ENCODE measurements around the gene RBMS3. TPM values are rescaled to one million over a fixed set of nuclear protein-coding genes. Genes with fewer than 3 reads are reported as not detected.

RBMS3 gene
- total and polyA plus RNA-seq, 2 of the 8 experiments (the other 6 are each of a cell fraction or from before 2014, with no cell fraction given), result 3.7 to 6.9 TPM

DNA sequence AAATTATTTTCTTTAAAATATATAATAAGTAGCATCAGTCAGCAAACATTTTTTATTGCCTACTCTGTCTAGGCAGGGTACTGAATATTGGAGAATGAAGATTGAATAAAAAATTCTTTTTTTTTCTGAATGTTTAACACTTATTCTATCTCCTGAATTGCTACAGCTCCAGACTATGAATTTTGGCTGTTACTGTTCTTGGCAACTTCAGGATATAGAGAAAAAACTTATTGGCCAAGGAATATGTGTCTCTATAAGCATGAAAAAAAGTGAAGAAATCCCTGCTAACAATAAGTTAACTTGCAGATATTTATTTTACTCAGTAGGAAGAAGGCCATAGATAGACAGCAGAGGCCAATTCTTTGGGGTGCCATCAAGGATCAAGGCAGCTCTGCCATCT is 309.6 kb downstream of the RBMS3 start (continued):
- TF ChIP-seq TAF7 (optimal IDR thresholded peaks at IDR 0.05; ENCODE audit: borderline replicate concordance, low read depth, low read length) (no peak), RAD21 (IDR thresholded peaks at IDR 0.05 in 1 of 2, conservative IDR thresholded peaks at IDR 0.05 in 1 of 2; ENCODE audit: low read depth in 2 of 2, low read length in 2 of 2) (no peak), CTBP2 (IDR thresholded peaks at IDR 0.05; ENCODE audit: borderline replicate concordance, insufficient read depth, insufficient read length, low read length) (no peak), NRF1 (IDR thresholded peaks at IDR 0.05; ENCODE audit: low read depth, low read length) (no peak)
